MCF 10A (cell line): ENCODE measurements around the gene OR2T8. TPM values are rescaled to one million over a fixed set of nuclear protein-coding genes. Genes with fewer than 3 reads are reported as not detected.

Experiments used
- Bru-seq: library from RNA; stranded (reverse); fragments of 400-500 nt; gene quantifications from one replicate; lab custom pipeline; 2021; lab: Mats Ljungman, UMichigan
- BruChase-seq, 2 experiments: library from RNA; stranded (reverse); fragments of 400-500 nt; gene quantifications; one replicate each; lab custom pipeline; 2021; lab: Mats Ljungman, UMichigan
- BruUV-seq: library from RNA; stranded (reverse); fragments of 400-500 nt; replicated peaks from 2 replicates; lab custom pipeline; 2021; lab: Mats Ljungman, UMichigan
- CTCF ChIA-PET: fragments of 300-600 bp; sonication (Branson Sonifier 250); formaldehyde crosslinking; extraction: SDS; loops from one replicate; lab custom pipeline; 2021; ENCODE audit warnings: antibody characterized with exemption, inconsistent platforms; lab: Yijun Ruan, JAX
- POLR2A ChIA-PET: fragments of 300-600, 350-650 bp; sonication (Branson Sonifier 250); formaldehyde crosslinking; extraction: SDS; loops from one replicate; lab custom pipeline; 2020; ENCODE audit warnings: antibody characterized with exemption, inconsistent platforms; lab: Yijun Ruan, JAX
- DNase-seq: peaks from one replicate; pipeline ENCODE4 v3.0.0-alpha.2; 2018; ENCODE audit not compliant: unreplicated experiment
- H3K27ac Mint-ChIP-seq: one replicate; pipeline ENCODE4 v1.8.0; 2022; ENCODE audit warnings: mild to moderate bottlenecking, low read depth, mixed read lengths; ENCODE audit not compliant: unreplicated experiment
- H3K27me3 Mint-ChIP-seq: one replicate; pipeline ENCODE4 v1.8.0; 2022; ENCODE audit warnings: mixed read lengths; ENCODE audit not compliant: insufficient read depth, unreplicated experiment
- H3K36me3 Mint-ChIP-seq: one replicate; pipeline ENCODE4 v1.8.0; 2022; ENCODE audit warnings: mild to moderate bottlenecking, moderate library complexity, mixed read lengths; ENCODE audit not compliant: insufficient read depth, unreplicated experiment
- H3K4me1 Mint-ChIP-seq: one replicate; pipeline ENCODE4 v1.8.0; 2022; ENCODE audit warnings: mixed read lengths; ENCODE audit not compliant: insufficient read depth, unreplicated experiment
- H3K4me3 Mint-ChIP-seq: one replicate; pipeline ENCODE4 v1.8.0; 2022; ENCODE audit warnings: mild to moderate bottlenecking, moderate library complexity, mixed read lengths; ENCODE audit not compliant: unreplicated experiment
- H3K9me3 Mint-ChIP-seq: one replicate; pipeline ENCODE4 v1.8.0; 2022; ENCODE audit warnings: mixed read lengths; ENCODE audit not compliant: unreplicated experiment
- CTCF ChIP-seq: fragments of 200-600 bp; IDR thresholded peaks from one replicate; pipeline ENCODE4 v1.8.0; 2022; ENCODE audit warnings: antibody characterized with exemption, mild to moderate bottlenecking; ENCODE audit not compliant: unreplicated experiment
- intact Hi-C: fragments of 100-400 bp; cut with micrococcal nuclease; formaldehyde crosslinking; loops from 2 replicates; pipeline ENCODE4 v1.14.1; 2022
- long read RNA-seq: library from polyadenylated mRNA; stranded (forward); transcript quantifications from one replicate; pipeline ENCODE4 v2.0.0, GENCODE V29; 2022
- total RNA-seq: library from RNA; stranded (reverse); gene quantifications from 2 replicates; pipeline ENCODE4 v1.2.3, GENCODE V29; 2022

The OR2T8 gene
- not detected in 2 replicates for total RNA-seq
- Bru-seq, nascent RNA: not detected
- BruChase-seq, experiment 1, labeled RNA remaining after a 6-hour chase: not detected
- BruChase-seq, experiment 2, labeled RNA remaining after a 2-hour chase: not detected
- long read RNA-seq: 0 reads

DNA sequence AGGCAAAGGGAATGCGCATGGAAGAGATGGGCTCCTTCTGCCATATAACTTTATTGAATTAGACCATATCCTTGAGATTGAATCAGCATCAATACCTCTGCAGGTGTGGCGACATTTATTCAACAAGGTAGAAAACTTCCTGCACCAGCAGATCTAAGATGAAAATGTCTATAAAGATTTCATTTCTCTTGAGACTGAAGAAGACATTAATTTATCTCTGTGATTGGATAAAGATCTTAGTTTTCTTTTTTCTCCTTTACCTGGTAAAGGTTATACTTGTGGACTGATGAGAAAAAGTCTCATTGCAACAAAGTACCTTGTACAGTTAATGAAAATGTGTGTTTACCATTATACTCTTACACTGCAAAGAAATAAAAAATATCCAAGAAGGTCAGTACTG is at the start of gene OR2T8:
TSS of gene OR2T8 (plus strand) at position 301 of the 400 bp plus-strand sequence. CDS start 766 bp downstream, outside the sequence.
- no peak for TF ChIP-seq CTCF
- H3K9me3 Mint-ChIP-seq: no peaks in the 10 kb centered on the region
- no peaks in the 10 kb centered on the region for H3K36me3 Mint-ChIP-seq
- H3K27me3 Mint-ChIP-seq: no peaks in the 10 kb centered on the region
- no TSS peak for BruUV-seq
- DNase-seq: no peak
- intact Hi-C loops: no loop called here
- H3K4me3 Mint-ChIP-seq: no peak within 1 kb of the TSS
- H3K27ac Mint-ChIP-seq: no peak within 1 kb of the TSS
- peaks cover 18% of the 10 kb centered on the region for H3K4me1 Mint-ChIP-seq
- ChIA-PET CTCF (no interaction called here), POLR2A (no interaction called here)

DNA sequence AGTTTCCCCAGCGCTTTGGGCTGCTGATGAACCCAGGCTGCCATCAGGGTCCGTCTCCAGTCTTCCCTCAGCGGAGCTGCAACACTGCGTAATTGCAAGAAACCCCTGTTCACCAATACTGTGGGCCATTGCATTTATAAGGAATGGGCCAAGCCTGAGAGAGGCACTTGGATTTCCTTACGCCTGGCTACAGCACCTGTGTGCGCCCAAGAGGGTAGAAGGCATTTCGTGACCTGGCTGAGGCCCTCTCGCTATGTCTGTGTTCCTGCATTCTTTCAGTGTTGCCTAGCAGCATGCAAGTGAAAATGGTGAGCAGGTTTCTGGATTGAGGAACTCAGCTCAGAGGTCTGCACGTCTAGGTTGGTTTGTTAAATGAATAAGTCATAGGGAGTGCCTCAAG is 36.7 kb upstream of the OR2T8 start:
- CTCF ChIA-PET: interaction anchor here (0.6 kb wide), 1 partner anchor 11 kb away, joined by 3 read pairs; no protein-coding TSS in a partner anchor
- no peak overlapping the region for H3K4me3 Mint-ChIP-seq
- DNase-seq: no peak
- no TSS peak for BruUV-seq
- H3K27me3 Mint-ChIP-seq: no peaks in the 10 kb centered on the region
- intact Hi-C loops: no loop called here
- peaks cover 11% of the 10 kb centered on the region for H3K9me3 Mint-ChIP-seq
- no peak for TF ChIP-seq CTCF
- POLR2A ChIA-PET: no interaction called here
- H3K36me3 Mint-ChIP-seq: no peaks in the 10 kb centered on the region
- H3K4me1 Mint-ChIP-seq: no peaks in the 10 kb centered on the region
- H3K27ac Mint-ChIP-seq: no peak overlapping the region

- intact Hi-C loops: no loop called here
- no TSS peak for BruUV-seq
- Mint-ChIP-seq H3K9me3 (peaks cover under 1% of the 10 kb centered on the region), H3K4me3 (no peak overlapping the region), H3K36me3 (no peaks in the 10 kb centered on the region), H3K27ac (no peak overlapping the region), H3K27me3 (no peaks in the 10 kb centered on the region), H3K4me1 (no peaks in the 10 kb centered on the region)
- no peak for TF ChIP-seq CTCF
- peak; percentile 18 for DNase-seq
- ChIA-PET CTCF (interaction anchor here (0.6 to 1.2 kb wide), 6 partner anchors 11 to 358 kb away, joined by 3 read pairs; no protein-coding TSS in a partner anchor), POLR2A (interaction anchor here (1.3 to 1.4 kb wide), 2 partner anchors 11 to 29 kb away, joined by 3 to 10 read pairs; partner anchors contain the start of gene OR2W3)
Measured at GRCh38 chr1:247884797-247885413, 35.1 kb upstream of the OR2T8 start.

- H3K27ac Mint-ChIP-seq: no peak within 1 kb of the TSS
- intact Hi-C loops: no loop called here
- H3K4me1 Mint-ChIP-seq: no peaks in the 10 kb centered on the region
- no peaks in the 10 kb centered on the region for H3K9me3 Mint-ChIP-seq
- POLR2A ChIA-PET: interaction anchor here (1.4 to 2.3 kb wide), 2 partner anchors 7 to 10 kb away, joined by 5 to 10 read pairs; no protein-coding TSS in a partner anchor
- no peak within 1 kb of the TSS for H3K4me3 Mint-ChIP-seq
- H3K36me3 Mint-ChIP-seq: no peaks in the 10 kb centered on the region
- BruUV-seq: no TSS peak
- H3K27me3 Mint-ChIP-seq: no peaks in the 10 kb centered on the region
- TF ChIP-seq CTCF: no peak
- no peak for DNase-seq
- CTCF ChIA-PET: interaction anchor here (0.6 to 2.1 kb wide), 5 partner anchors 9 to 993 kb away, joined by 3 to 5 read pairs (median 3); no protein-coding TSS in a partner anchor
Measured at GRCh38 chr1:247895163-247895637, 24.9 kb upstream of the OR2T8 start, which contains the start of gene OR2W3. OR2W3 (plus strand) TSS chr1:247895587; CDS start chr1:247895587, 0 bp downstream.
